GM18907 (cell line): ENCODE measurements around the gene PROCR.
"Not testable (repeated sequence)": the region's sequence is repeated elsewhere in the genome, so short reads cannot be mapped to it uniquely, and the experiment has no call there.

Experiments used
- ATAC-seq: cut with Tn5 transposase; IDR thresholded peaks from one replicate; pipeline ENCODE4 v1.9.1; 2021; ENCODE audit warnings: mild to moderate bottlenecking, moderate library complexity; ENCODE audit not compliant: unreplicated experiment

PROCR gene

GRCh38 chr20:35171753-35172433, at the start of gene PROCR:
TSS of gene PROCR (plus strand) at chr20:35172072. CDS start at chr20:35172155, 83 bp downstream.
- ATAC-seq, result no peak

- ATAC-seq, result no peak
Measured at GRCh38 chr20:35122756-35123405, 49.0 kb upstream of the PROCR start.

- no peak for ATAC-seq
Measured at GRCh38 chr20:35125753-35126152, 46.1 kb upstream of the PROCR start.

- ATAC-seq, result no peak
Measured at GRCh38 chr20:35129647-35130069, 42.2 kb upstream of the PROCR start.

GRCh38 chr20:35131934-35132333, 39.9 kb upstream of the PROCR start:
- ATAC-seq, result no peak

- ATAC-seq, result no peak
Measured at GRCh38 chr20:35133031-35133430, 38.8 kb upstream of the PROCR start.

GRCh38 chr20:35133735-35134134, 38.1 kb upstream of the PROCR start:
- ATAC-seq, result no peak

- ATAC-seq, result no peak
Measured at GRCh38 chr20:35134472-35134871, 37.4 kb upstream of the PROCR start.

- no peak for ATAC-seq
Measured at GRCh38 chr20:35134880-35135279, 37.0 kb upstream of the PROCR start.

- no peak for ATAC-seq
Measured at GRCh38 chr20:35135867-35136586, 35.8 kb upstream of the PROCR start.

GRCh38 chr20:35144694-35145093, 27.2 kb upstream of the PROCR start:
- ATAC-seq, result no peak

- ATAC-seq, result no peak
Measured at GRCh38 chr20:35145141-35145564, 26.7 kb upstream of the PROCR start.

GRCh38 chr20:35146299-35146919, 25.5 kb upstream of the PROCR start:
- peak; percentile 4 for ATAC-seq

GRCh38 chr20:35146920-35147574, 24.8 kb upstream of the PROCR start, which contains the start of gene EDEM2:
TSS of gene EDEM2 (minus strand) at chr20:35147336. CDS start at chr20:35147258, 78 bp downstream.
- ATAC-seq, result peak; percentile 77

- peak; percentile 6 for ATAC-seq
Measured at GRCh38 chr20:35147575-35148071, 24.2 kb upstream of the PROCR start.

- no peak for ATAC-seq
Measured at GRCh38 chr20:35150846-35151579, 20.9 kb upstream of the PROCR start.

- ATAC-seq, result no peak
Measured at GRCh38 chr20:35151736-35152135, 20.1 kb upstream of the PROCR start.

GRCh38 chr20:35155936-35156335, 15.9 kb upstream of the PROCR start:
- no peak for ATAC-seq

- ATAC-seq, result no peak
Measured at GRCh38 chr20:35156978-35157377, 14.9 kb upstream of the PROCR start.

- ATAC-seq, result not testable (repeated sequence)
Measured at GRCh38 chr20:35160341-35160740, 11.5 kb upstream of the PROCR start.
